ENCODE data around the gene ACER1. TPM values are rescaled to one million over a fixed set of nuclear protein-coding genes. Genes with fewer than 3 reads are reported as not detected.

The ACER1 gene
- total RNA-seq, 1 donor from 2014 or later, result not detected

GRCh38 chr19:6269101-6269886 is 64.1 kb downstream of the ACER1 start:
- intact Hi-C loops (cut with micrococcal nuclease), result no loop called here
- Histone ChIP-seq H3K27me3 (ENCODE audit: low read depth) (no peaks in the 10 kb centered on the region), H3K9me3 (replicated peaks) (no peaks in the 10 kb centered on the region), H3K27ac (replicated peaks) (no peak overlapping the region), H3K4me1 (peaks cover 60% of the 10 kb centered on the region), H3K36me3 (peaks cover 38% of the 10 kb centered on the region), H3K4me3 (no peak overlapping the region)
- no peak for TF ChIP-seq CTCF (IDR thresholded peaks at IDR 0.05; ENCODE audit: borderline replicate concordance)
- DNase-seq, result no peak

GRCh38 chr19:6268382-6268771 is 65.0 kb downstream of the ACER1 start:
- no peak overlapping the region for H3K4me3 ChIP-seq
- peaks cover 43% of the 10 kb centered on the region for H3K36me3 ChIP-seq
- intact Hi-C loops (cut with micrococcal nuclease), result no loop called here
- peaks cover 60% of the 10 kb centered on the region for H3K4me1 ChIP-seq
- no peak for DNase-seq
- H3K27me3 ChIP-seq (ENCODE audit: low read depth), result no peaks in the 10 kb centered on the region
- TF ChIP-seq CTCF (IDR thresholded peaks at IDR 0.05; ENCODE audit: borderline replicate concordance), result no peak
- H3K9me3 ChIP-seq (replicated peaks), result no peaks in the 10 kb centered on the region
- H3K27ac ChIP-seq (replicated peaks), result no peak overlapping the region

- Histone ChIP-seq H3K36me3 (peaks cover 47% of the 10 kb centered on the region), H3K27me3 (ENCODE audit: low read depth) (no peaks in the 10 kb centered on the region), H3K9me3 (replicated peaks) (no peaks in the 10 kb centered on the region), H3K4me3 (no peak overlapping the region), H3K27ac (replicated peaks) (no peak overlapping the region), H3K4me1 (peaks cover 58% of the 10 kb centered on the region)
- no peak for TF ChIP-seq CTCF (IDR thresholded peaks at IDR 0.05; ENCODE audit: borderline replicate concordance)
- no peak for DNase-seq
- intact Hi-C loops (cut with micrococcal nuclease), result no loop called here
These were observed 65.6 kb downstream of the ACER1 start for GRCh38 chr19:6267552-6268381.

GRCh38 chr19:6264803-6265202 is 68.6 kb downstream of the ACER1 start:
- DNase-seq, result no peak
- no peak for TF ChIP-seq CTCF (IDR thresholded peaks at IDR 0.05; ENCODE audit: borderline replicate concordance)
- Histone ChIP-seq H3K4me1 (peaks cover 40% of the 10 kb centered on the region), H3K9me3 (replicated peaks) (no peaks in the 10 kb centered on the region), H3K27ac (replicated peaks) (no peak overlapping the region), H3K27me3 (ENCODE audit: low read depth) (no peaks in the 10 kb centered on the region), H3K4me3 (no peak overlapping the region), H3K36me3 (peaks cover 62% of the 10 kb centered on the region)
- intact Hi-C loops (cut with micrococcal nuclease), result no loop called here

- H3K36me3 ChIP-seq, result peaks cover 59% of the 10 kb centered on the region
- no peak overlapping the region for H3K4me3 ChIP-seq
- no peak for TF ChIP-seq CTCF (IDR thresholded peaks at IDR 0.05; ENCODE audit: borderline replicate concordance)
- DNase-seq, result no peak
- no peaks in the 10 kb centered on the region for H3K9me3 ChIP-seq (replicated peaks)
- H3K27me3 ChIP-seq (ENCODE audit: low read depth), result no peaks in the 10 kb centered on the region
- peaks cover 41% of the 10 kb centered on the region for H3K4me1 ChIP-seq
- intact Hi-C loops (cut with micrococcal nuclease), result no loop called here
- peak overlapping the region; percentile 19 for H3K27ac ChIP-seq (replicated peaks)
These were observed 69.5 kb downstream of the ACER1 start for GRCh38 chr19:6263735-6264444.

Data from left ventricle myocardium inferior (tissue), 1 donor.